Measurements from ENCODE around the gene PPM1A.

GRCh38 chr14:60309867-60310552 is 61.0 kb downstream of the PPM1A start:
- TF ChIP-seq EZH2 (IDR thresholded peaks at IDR 0.05; ENCODE audit: borderline replicate concordance, low read depth, low read length, severe bottlenecking) (no peak), CTCF (IDR thresholded peaks at IDR 0.05; ENCODE audit: borderline replicate concordance, extremely low read depth, low read length, poor library complexity, severe bottlenecking) (no peak)

Data from DND-41 (cell line).